Midbrain (tissue), 1 donor: ENCODE results near the gene MYLK.
"Not testable (repeated sequence)": the region's sequence is repeated elsewhere in the genome, so short reads cannot be mapped to it uniquely, and the experiment has no call there.

Experiments
- DNase-seq: peaks from one replicate; lab custom pipeline; 2025; lab: John Stamatoyannopoulos, UW

Gene MYLK

DNA sequence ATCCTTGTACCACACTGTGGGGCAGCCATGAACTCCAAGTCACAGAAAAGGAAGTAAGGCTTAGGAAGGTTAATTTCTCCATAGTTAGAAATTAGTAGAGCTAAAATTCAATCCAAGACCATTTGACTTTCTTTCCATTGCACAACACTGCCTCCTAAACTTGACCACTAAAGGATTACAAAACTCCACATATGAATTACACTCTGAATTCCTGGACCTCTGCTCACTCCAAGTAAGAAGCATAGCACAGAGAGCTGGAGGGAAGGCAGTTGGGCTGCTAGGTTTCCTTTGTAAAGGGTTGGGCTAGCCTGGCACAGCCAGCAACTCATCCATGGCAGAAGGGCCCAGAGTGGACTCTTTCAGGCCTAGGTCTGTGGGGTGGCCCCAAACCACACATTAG lies 134.4 kb downstream of the MYLK start:
- DNase-seq: no peak

- DNase-seq: no peak
Measured at GRCh38 chr3:123745184-123745855, 138.8 kb downstream of the MYLK start.

GRCh38 chr3:123744064-123744463 lies 140.1 kb downstream of the MYLK start:
- DNase-seq: no peak

DNA sequence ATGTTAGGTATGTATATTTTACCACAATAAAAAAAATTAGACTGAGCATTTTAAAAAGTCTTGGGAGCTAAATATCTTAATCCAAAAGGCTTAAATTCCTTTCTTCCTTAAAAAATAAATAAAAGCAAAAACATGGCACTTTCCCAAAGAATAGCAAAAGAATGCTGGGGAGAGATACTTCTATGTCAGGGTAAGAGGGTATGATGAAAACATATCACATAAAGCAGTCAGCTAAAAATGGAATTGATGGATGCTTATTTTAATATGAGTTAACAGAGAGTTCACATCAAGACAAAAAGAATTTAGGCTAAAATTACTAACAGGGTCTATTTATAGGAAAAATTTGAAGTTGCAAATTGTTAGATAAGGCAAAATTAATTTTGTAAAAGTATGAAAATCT lies 141.0 kb downstream of the MYLK start:
- DNase-seq: no peak

DNA sequence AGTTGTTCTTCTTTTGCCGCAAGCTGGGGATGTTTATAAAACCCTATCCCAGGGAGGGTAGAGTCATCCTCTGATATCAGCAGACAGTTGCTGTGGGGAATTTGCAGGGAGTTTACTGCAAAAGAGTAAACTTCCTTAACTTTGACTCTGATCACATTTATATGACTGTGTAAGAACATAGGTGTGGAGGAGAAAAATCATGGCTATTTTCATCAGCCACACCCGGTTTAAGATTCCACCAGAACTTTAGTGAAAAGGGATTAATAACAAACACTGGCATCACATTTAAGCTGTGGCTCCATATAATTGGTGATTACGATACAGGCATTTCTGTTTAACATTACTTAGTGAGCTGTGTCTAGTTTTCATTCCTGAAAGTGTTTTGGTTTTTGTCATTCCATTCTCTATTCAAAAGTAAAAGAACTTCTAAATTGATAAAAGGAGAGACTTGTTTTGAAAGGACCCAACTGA lies 143.1 kb downstream of the MYLK start:
- no peak for DNase-seq

DNA sequence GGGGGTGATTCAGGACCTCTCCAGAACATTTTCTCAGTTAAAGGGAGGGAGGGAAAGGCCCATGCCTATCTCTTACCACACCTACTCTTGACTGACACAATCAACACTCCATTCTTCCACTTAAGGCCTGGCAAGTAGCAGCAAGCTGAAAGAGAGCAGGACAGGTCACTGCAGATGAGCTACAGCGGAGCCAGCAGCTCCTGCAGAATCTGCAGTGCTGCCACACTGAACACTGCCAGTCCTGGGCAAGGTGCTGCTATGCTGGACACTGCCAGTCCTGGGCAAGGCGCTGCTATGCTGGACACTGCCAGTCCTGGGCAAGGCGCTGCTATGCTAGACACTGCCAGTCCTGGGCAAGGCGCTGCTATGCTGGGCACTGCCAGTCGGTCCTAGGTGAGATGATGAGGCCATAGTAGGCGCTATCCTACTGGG lies 143.7 kb downstream of the MYLK start:
- no peak for DNase-seq

DNA sequence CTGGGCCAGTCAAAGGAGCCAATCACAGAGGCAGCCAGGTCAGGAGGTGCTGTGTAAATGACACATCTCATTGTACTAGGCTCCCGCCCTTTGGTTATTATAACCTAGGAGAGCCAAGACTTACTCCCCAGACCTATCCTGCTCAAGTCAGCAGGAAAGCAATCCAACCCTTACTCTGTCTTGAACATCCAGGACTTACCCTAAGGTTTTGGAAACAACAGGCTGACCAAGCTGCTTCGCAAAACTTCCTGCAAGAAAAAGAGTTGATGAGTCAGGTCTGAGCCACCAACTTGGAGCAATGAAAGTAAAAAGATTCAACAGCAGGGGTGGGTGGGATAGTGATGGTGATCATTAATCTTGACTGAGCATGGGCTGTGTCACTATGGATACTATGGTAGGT lies 144.4 kb downstream of the MYLK start:
- no peak for DNase-seq

DNA sequence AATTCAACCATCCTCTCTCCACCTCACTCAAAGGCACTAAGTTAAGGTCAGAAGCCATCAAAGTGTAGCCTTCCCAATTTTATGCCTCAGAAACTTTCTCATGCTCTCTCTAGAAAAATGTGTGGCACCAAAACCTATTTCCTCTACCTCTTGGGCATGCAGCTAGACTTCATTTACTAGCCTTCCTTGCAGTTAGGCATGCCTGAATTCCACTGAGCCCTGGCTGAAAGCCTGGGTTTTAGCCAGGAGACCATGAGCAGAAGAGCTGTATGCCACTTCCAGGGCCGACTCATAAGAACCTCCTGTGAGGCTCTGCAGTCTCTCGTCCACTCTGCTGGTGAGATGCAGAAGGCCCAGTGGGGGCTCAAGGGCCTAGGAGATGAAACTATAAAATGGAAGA lies 145.0 kb downstream of the MYLK start:
- DNase-seq: no peak

DNA sequence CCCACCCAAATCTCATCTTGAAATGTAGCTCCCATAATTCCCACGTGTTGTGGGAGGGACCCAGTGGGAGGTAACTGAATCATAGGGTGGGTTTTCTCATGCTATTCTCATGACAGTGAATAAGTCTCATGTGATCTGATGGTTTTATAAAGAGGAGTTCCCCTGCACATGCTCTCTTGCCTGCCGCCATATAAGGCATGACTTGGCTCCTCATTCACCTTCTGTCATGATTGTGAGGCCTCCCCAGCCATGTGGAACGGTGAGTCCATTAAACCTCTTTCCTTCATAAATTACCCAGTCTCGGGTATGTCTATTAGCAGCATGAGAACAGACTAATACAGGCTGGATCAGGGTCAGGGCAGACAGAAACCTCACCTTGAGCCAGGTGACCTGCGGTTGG lies 145.6 kb downstream of the MYLK start:
- not testable (repeated sequence) for DNase-seq

GRCh38 chr3:123737168-123737567 lies 147.0 kb downstream of the MYLK start:
- no peak for DNase-seq

DNA sequence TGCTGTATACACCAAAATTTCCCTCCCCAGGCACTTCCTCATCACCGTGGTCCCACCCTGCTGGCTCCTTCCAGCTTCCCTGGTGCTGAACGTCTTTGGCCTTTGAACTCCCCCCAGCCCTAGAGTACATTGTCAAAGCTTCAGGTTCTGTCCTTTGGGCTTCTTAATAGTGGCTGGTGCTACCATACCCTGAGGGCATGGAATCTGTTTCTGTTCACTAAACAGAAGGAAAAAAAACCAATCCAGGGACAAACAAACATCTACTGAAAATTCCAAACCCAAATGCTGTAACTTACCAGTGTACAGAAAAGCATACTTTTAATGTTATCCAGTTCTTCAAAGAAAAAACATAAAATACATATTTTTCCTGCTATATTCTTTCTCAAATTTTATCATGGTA lies 148.7 kb downstream of the MYLK start:
- no peak for DNase-seq

- DNase-seq: no peak
Measured at GRCh38 chr3:123734527-123734902, 149.6 kb downstream of the MYLK start.

GRCh38 chr3:123733805-123734526 lies 150.2 kb downstream of the MYLK start:
- no peak for DNase-seq

DNA sequence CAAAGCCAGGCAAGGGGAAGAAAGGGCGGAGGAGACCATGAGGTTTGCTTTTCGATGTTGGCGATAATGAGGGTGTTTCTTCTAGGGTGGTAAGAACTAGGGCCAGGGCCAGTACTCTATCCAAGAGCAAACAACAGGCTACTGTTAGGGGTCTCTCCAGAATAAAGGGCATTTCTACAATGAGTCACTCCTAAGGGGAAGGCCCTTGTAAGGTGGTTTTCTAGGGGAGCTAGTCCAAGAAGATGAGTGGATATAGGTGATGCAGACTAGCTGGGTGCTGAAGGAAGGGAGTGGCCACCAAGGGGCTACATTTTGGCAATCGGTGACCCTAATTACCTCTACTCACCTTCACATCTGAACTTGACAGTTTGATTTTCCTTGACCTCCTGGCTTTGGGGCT lies 150.8 kb downstream of the MYLK start:
- no peak for DNase-seq

DNA sequence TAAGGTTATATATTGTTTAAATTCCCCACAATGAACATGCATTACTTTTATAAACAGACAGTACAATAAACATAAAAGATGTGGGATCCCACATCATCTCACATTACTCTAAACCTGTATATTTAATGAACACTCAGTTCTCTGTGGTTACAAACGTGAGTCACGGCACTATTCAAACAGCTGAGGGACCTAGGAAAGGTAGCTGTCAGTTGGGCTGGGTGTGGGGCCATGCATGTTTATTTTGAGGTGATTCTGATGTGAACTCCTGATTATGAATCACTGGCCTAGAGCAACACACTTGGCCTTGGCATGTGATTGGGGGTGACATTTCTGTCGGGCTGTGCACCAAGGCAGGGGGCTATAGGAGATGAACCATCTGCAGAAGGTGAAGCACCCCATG lies 151.7 kb downstream of the MYLK start:
- no peak for DNase-seq

- no peak for DNase-seq
Measured at GRCh38 chr3:123730829-123731228, 153.3 kb downstream of the MYLK start.

GRCh38 chr3:123728991-123729390 lies 155.1 kb downstream of the MYLK start:
- DNase-seq: no peak

DNA sequence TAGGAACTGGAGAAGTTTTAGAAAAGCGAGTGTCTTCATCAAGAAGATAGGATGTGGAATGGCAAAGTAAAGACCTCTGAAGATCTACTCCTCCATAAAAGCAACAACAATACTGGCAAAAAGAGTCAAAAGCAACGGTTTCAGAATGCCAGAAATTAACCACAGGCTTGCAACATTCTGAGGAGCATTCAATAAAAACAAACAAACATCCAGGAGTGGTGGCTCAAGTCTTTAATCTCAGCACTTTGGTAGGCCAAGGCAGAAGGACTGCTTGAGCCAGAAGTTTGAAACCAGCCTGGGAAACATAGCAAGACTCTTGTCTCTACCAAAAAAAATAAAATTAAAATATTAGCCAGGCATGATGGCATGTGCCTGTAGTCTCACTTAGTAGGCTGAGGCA lies 156.1 kb downstream of the MYLK start:
- DNase-seq: no peak

DNA sequence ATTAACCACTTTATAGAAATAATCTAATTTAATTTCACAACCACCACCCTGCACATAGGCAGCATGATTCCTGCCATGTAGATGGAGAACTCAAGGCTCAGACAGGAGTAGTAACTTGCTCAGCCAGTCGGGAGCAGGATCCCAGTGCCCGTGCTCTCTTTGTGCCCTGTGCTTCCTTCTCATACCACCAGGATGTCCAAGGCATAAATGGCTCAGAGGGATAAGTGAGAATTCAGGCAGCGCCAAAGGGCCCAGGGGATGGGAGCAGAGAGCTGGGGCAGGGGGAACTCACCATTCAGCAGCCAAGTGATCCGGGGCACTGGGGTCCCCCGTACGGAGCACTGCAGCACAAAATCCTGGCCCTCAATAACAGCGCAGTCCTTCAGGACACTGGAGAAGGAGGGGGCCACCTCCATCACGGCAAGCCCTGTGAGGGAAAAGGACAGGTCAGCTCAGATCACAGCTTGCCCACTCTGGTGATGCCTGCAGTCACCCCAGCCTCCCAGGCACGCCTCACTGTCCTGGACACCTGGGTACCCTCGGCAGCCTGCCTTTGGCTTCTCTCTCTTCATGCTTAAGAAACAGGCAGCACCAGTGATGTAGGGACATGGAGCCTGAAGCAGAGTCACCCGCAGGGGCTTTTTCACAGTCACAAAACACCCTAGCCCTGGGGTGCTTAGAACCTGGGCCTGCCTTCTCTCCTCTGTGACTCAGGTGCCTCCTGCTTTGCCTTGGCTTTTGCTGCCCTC lies 158.3 kb downstream of the MYLK start:
- DNase-seq: no peak

DNA sequence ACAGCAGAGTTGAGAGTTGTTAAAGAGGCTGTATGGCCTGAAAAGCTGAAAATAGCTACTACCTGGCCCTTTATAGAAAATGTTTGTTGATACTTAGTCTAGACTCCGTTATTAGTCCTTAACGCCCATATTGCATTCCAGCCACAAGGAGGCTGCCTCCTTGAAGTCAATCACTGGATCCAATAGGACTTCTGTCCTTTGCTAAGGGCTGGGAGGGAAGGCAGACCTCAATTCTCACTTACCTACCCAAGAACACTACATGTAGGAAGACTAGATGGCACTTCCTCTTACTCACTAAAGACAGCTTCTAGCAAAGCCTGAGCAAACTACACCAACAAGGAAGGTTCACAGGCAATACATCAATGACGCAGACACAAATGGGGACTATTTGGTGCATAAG lies 159.8 kb downstream of the MYLK start:
- DNase-seq: no peak

- DNase-seq: peak; percentile 86
Measured at GRCh38 chr3:123723522-123724168, 160.5 kb downstream of the MYLK start.

GRCh38 chr3:123723070-123723469 lies 161.1 kb downstream of the MYLK start:
- no peak for DNase-seq

DNA sequence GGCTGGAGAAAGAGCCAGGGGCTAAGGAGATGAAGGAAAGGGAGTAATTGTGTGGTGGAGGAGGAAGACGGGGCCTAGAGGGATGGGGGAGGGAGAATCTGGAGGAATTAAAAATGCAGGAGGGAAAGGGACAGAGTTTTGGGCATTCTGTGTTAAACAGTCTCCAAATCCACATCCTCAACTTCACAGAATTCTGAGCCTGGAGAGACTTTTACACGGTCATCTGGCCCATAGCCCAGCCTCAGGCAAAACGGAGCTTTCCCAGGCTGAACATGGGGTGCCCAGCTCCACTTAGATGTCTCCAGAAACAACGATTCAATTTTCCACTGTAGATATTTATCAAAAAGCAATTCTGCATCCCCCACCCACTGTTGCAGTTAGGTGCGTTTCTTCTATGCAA lies 161.7 kb downstream of the MYLK start:
- no peak for DNase-seq
